Hematopoietic multipotent progenitor cell treated with erythropoietin and hydrocortisone succinate and interleukin-3 and kit ligand, for 6 days (in vitro differentiated cells): ENCODE measurements around the gene ZMAT2.
"Not testable (repeated sequence)": the region's sequence is repeated elsewhere in the genome, so short reads cannot be mapped to it uniquely, and the experiment has no call there.

ENCODE experiments used
- DNase-seq: peaks from one replicate; pipeline ENCODE4 v3.0.0-alpha.2; 2015

The ZMAT2 gene

DNA sequence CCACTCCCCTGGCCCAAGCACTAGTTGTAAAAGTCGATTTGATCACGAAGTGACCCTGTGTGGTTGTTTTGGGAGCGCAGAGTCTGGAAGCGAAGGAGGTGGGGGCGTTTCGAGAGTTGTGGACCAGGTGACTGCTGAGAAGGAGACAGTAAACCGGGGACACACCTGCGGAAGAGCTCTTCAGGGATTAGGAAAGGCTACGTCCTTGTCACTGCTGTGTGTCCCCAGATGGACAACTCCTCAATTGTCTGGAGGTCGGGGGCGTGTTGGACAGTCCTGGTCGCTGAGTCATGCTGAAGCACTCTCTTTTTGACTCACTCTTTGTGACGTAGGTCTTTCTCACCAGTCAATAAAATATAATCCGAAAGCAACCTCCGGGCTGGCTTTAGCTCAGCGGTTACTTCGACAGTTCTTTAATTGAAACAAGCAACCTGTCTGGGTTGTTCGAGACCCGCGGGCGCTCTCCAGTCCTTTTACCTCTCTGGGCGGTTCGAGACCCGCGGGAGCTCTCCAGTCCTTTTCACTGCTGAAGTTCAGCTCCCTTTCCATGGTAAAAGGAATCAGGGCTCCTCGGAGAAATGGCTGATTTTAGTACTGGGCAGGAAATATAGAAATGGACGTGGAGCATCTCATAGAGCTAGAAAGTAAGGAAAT lies 10.8 kb downstream of the ZMAT2 start:
- peak; percentile 96 for DNase-seq

DNA sequence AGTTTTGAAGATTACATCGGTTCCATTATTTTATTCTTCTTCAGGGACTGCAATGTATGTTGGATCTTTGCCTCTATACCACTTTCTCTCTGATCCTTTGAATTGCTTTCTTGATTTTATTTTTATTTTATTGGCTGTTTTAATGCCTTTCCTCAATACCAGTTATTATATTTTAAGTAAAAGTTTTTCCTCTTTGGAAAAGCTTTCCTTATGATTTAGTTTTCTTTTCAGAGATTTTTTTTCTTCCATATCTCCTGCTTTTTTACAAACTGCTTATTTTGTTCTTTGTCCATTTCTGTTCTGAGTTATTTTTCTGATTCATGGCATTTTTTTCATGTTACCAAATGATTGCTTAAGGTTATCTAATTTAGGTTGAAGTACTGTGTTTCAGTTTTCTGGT lies 11.5 kb downstream of the ZMAT2 start:
- no peak for DNase-seq

DNA sequence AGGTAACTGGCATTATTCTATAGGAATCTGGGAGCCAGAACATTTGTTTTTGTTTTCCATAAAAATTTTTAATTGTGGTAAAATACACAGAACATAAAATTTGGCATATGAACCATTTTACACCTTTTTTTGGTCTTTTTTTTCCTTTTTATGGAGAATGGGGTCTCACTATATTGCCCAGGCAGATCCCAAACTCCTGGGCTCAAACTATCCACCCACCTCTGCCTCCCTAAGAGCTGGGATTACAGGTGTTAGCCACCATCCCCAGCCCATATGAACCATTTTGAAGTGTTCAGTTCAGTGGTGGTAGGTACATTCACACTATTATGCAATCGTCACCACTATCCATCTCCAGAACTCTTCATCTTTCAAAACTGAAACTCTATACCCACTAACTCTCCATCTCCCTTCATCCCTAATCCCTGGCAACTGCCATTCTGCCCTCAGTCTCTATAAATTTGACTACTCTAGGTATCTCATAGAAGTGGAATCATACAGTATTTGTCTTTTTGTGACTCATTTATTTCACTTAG lies 13.4 kb downstream of the ZMAT2 start:
- DNase-seq: no peak

DNA sequence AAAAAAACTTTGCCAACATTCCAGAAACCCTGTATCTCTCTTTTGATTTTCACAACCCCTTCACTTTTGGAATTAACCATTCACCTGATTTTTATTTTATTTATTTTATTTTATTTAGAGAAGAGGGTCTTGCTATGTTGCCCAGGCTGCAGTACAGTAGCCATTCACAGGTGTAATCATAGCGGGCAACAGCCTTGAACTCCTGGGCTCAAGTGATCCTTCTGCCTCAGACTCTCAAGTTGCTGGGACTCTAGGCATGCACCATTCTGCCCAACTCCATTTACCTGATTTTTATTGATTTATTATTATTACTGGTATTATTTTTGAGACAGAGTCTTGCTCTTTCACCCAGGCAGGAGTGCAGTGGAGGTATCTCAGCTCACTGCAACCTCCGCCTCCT lies 16.0 kb downstream of the ZMAT2 start:
- not testable (repeated sequence) for DNase-seq

DNA sequence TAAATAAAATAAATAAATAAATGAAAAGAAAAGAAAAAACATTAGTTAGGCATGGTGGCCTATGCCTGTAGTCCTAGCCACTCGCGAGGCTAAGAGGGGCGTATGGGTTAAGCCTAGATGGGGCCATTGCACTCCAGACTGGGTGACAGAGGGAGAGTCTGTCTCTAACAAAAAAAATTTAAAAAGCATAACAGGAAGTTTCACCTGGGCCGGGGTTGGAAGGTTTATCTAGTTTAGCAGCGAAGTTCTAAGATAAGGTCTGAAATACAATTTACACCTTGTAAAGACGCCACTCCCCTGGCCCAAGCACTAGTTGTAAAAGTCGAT lies 18.0 kb downstream of the ZMAT2 start:
- no peak for DNase-seq

DNA sequence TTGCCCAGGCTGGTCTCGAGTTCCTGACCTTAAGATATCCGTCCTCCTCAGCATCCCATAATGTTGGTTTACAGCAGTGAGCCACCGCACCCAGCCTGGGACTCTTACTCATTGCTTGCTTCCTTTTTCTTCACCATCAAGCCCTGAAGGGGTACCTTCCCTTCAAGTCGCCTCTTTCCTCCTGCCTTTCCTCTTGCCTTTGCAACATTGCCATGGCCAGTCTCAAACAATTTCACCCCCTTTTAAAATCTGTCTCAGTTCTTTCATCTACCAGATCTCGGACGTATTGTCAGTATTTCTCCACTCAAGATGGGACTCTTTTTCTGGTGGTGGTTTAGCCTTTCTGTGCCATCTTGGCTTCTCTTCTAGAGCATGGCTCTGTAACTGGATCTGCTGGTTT lies 20.5 kb downstream of the ZMAT2 start:
- DNase-seq: not testable (repeated sequence)

DNA sequence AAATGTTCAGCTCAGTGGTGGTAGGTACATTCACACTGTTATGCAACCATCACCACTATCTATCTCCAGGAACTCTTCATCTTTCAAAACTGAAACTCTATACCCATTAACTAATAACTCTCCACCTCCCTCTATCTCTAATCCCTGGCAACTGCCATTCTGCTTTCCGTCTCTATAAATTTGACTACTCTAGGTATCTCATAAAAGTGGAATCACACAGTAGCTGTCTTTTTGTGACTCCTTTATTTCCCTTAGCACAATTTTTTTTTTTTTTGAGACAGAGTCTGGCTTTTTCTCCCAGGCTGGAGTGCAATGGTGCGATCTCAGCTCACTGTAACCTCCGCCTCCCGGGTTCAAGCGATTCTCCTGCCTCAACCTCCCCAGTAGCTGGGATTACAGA lies 21.1 kb downstream of the ZMAT2 start:
- DNase-seq: not testable (repeated sequence)

DNA sequence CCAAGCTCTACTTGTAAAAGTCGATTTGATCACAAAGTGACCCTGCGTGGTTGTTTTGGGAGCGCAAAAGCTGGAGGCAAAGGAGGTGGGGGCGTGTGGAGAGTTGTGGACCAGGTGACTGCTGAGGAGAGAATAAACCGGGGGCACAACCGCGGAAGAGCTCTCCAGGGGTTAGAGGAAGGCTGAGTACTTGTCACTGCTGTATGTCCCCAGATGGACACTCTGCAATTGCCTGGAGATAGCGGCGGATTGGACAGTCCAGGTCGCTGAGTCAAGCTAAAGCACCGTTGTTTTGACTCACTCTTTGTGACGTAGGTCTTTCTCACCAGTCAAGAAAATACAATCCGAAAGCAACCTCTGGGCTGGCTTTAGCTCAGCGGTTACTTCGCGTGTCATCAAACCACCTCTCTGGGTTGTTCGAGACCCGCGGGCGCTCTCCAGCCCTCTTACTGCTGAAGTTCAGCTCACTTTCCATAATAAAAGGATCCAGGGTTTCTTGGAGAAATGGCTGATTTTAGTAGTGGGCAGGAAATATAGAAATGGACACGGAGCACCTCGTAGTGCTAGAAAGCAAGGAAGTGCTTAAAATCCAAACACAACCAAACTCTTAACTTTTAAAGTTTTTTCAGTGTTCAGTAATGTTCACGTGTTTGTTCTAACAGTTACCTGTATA lies 25.7 kb downstream of the ZMAT2 start:
- peak; percentile 73 for DNase-seq

DNA sequence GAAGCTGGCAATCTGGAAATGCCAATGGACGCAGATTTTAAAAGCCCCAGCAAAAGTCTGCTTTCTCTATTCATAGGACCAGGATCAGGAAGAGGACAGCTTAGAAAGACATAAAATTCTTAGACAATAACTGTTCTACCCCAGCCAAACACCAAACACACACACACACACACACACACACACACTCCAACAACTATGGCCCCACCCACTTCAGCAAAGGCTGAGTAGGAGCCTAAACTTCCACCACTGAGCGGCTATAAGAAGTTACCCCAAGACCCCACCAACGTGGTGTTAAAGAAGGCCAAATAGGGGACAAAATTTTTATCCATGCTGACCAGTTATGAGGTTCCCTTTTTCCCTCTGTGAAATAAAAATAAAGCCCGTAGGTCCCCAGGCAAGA lies 32.9 kb downstream of the ZMAT2 start:
- no peak for DNase-seq

DNA sequence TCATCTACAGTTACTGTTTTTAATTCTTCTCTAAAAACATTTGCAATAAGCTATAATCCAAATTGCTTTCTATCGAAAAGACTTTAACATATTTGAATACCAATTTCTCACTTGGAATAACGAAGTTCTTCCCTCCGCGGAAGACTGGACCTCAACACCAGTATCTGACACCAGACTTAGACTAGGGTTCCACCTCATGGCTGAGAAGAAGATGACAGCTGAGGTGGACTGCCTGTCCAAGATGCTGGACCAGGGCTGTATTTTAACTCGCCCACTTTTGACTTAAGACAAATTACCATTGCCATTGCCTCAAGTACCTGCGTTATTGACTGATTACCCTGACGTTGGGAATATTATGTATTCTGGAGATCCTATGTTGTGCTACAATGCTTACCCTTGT lies 34.1 kb downstream of the ZMAT2 start:
- no peak for DNase-seq

DNA sequence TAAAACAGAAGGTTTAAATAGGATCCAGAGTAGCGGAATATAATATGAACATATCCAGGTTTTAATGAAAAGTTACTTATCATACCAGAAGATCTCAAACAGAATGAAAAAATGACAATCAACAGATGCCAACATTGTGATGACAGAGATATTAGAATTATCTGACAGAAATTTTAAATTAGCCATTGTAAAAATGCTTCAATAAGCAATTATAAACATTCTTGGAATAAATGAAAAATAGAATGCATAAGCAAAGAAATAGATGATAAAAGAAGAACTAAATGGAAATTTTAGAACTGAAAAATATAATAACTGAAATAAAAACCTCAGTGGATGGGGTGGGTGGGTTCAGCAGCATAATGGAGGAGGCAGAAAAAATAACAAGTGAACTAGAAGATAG lies 37.2 kb downstream of the ZMAT2 start:
- DNase-seq: no peak

DNA sequence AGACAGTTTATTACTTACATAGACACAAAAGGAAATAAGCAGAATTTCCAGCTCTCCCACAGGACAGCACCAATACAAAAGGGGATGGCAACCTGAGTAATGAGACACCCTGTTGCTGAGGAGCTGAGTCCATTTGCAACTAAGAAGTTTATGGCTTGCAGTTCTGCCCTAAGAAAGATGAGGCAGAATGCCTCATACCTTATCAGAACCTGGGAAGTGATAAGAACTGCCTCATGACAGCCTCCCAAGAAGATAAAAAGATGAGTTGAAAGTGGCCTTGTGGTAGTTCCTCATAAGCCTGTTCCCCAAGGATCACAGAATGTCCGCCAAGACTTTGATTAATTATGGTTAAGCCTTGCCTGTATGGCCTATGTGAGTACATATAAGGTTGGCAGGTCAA lies 41.7 kb downstream of the ZMAT2 start:
- DNase-seq: no peak

DNA sequence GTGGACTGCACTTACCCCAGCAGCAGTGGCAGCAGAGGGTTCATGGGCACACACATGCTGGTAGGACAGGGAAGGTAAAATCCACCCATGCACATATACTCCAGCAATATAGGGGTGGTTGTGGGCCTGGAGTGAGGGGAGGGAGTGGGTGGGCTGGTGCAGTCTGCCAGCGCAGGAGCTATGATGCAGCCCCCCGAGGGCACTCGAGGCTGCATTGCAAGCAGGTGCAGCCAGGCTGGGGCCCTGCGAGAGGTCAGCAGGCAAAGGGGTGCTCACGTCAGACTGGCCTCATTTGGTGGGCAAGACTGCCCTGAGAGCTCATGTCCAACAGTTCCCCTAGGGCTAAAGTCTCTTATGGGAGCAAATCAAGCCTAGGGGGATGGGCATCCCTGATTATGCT lies 53.3 kb downstream of the ZMAT2 start:
- DNase-seq: no peak
